ENCODE results near the gene NBAS. TPM values are rescaled to one million over a fixed set of nuclear protein-coding genes. Genes with fewer than 3 reads are reported as not detected.

The NBAS gene
- total RNA-seq, 4 donors from 2014 or later = 34.0 to 51.2 (median 41.9) TPM

- no peak for TF ChIP-seq CTCF (IDR thresholded peaks at IDR 0.05; ENCODE audit: low read depth)
These were observed 196.6 kb downstream of the NBAS start for GRCh38 chr2:15364561-15364960.

- TF ChIP-seq CTCF (IDR thresholded peaks at IDR 0.05; ENCODE audit: low read depth) = no peak
These were observed 197.4 kb downstream of the NBAS start for GRCh38 chr2:15363734-15364133.

GRCh38 chr2:15363142-15363541 is 198.0 kb downstream of the NBAS start:
- TF ChIP-seq CTCF (IDR thresholded peaks at IDR 0.05; ENCODE audit: low read depth) = no peak

GRCh38 chr2:15359716-15360531 is 201.2 kb downstream of the NBAS start:
- TF ChIP-seq CTCF (IDR thresholded peaks at IDR 0.05; ENCODE audit: low read depth) = no peak

GRCh38 chr2:15357922-15358321 is 203.2 kb downstream of the NBAS start:
- no peak for TF ChIP-seq CTCF (IDR thresholded peaks at IDR 0.05; ENCODE audit: low read depth)

GRCh38 chr2:15357186-15357585 is 203.9 kb downstream of the NBAS start:
- no peak for TF ChIP-seq CTCF (IDR thresholded peaks at IDR 0.05; ENCODE audit: low read depth)

GRCh38 chr2:15355386-15355785 is 205.7 kb downstream of the NBAS start:
- no peak for TF ChIP-seq CTCF (IDR thresholded peaks at IDR 0.05; ENCODE audit: low read depth)

Data from subcutaneous adipose tissue (tissue), 4 donors.